SK-N-SH treated with all-trans-retinoic acid at 6 μM for 48 hours (cell line): Measurements from ENCODE around the gene PYDC1.

Source experiments
- ATAC-seq: fragments of 200-7000 bp; cut with Tn5 transposase; 3 replicates; pipeline ENCODE4 v1.9.1; 2020; ENCODE audit warnings: mild to moderate bottlenecking, moderate library complexity
- ARNTL ChIP-seq: fragments of 450-650 bp; formaldehyde crosslinking; IDR thresholded peaks from 2 replicates; pipeline ENCODE4 v1.5.0; 2020; ENCODE audit warnings: low read depth, mild to moderate bottlenecking, moderate library complexity, borderline replicate concordance
- CSDC2 ChIP-seq: fragments of 250-450 bp; sonication (Bioruptor Pico); IDR thresholded peaks from 2 replicates; pipeline ENCODE4 v1.5.0; 2020; ENCODE audit warnings: mild to moderate bottlenecking, moderate library complexity
- ESRRG ChIP-seq: fragments of 250-450 bp; sonication (Bioruptor Pico); IDR thresholded peaks from 2 replicates; pipeline ENCODE4 v1.6.1; 2021; ENCODE audit warnings: mild to moderate bottlenecking
- GLIS3 ChIP-seq: fragments of 250-450 bp; sonication (Bioruptor Pico); IDR thresholded peaks from 2 replicates; pipeline ENCODE4 v1.5.0; 2020; ENCODE audit warnings: mild to moderate bottlenecking, moderate library complexity
- ISL1 ChIP-seq: fragments of 250-450 bp; sonication (Bioruptor Pico); IDR thresholded peaks from 2 replicates; pipeline ENCODE4 v2.1.2; 2022; ENCODE audit warnings: mild to moderate bottlenecking, moderate library complexity
- RARB ChIP-seq: fragments of 250-450 bp; sonication (Bioruptor Pico); IDR thresholded peaks from 2 replicates; pipeline ENCODE4 v1.8.0; 2021; ENCODE audit warnings: mild to moderate bottlenecking, moderate library complexity
- SNAI2 ChIP-seq: fragments of 250-450 bp; sonication (Bioruptor Pico); IDR thresholded peaks from 2 replicates; pipeline ENCODE4 v1.5.0; 2020; ENCODE audit warnings: mild to moderate bottlenecking, moderate library complexity
- TCF4 ChIP-seq: fragments of 250-450 bp; sonication (Bioruptor Pico); IDR thresholded peaks from 2 replicates; pipeline ENCODE4 v1.8.0; 2021; ENCODE audit warnings: mild to moderate bottlenecking, moderate library complexity, borderline replicate concordance
- ZC3H10 ChIP-seq: fragments of 250-450 bp; sonication (Bioruptor Pico); IDR thresholded peaks from 2 replicates; pipeline ENCODE4 v1.5.1; 2021; ENCODE audit warnings: mild to moderate bottlenecking, moderate library complexity
- ZFP3 ChIP-seq: fragments of 250-450 bp; sonication (Bioruptor Pico); IDR thresholded peaks from 2 replicates; pipeline ENCODE4 v1.5.0; 2020; ENCODE audit warnings: mild to moderate bottlenecking, moderate library complexity
- ZFP30 ChIP-seq: fragments of 450-650 bp; formaldehyde crosslinking; IDR thresholded peaks from 2 replicates; pipeline ENCODE4 v1.5.0; 2022; ENCODE audit warnings: mild to moderate bottlenecking, moderate library complexity
- ZNF565 ChIP-seq: fragments of 450-650 bp; formaldehyde crosslinking; conservative IDR thresholded peaks from 2 replicates; pipeline ENCODE4 v1.5.0; 2020; ENCODE audit warnings: low read depth, mild to moderate bottlenecking, moderate library complexity
- ZNF70 ChIP-seq: fragments of 450-650 bp; formaldehyde crosslinking; IDR thresholded peaks from 2 replicates; pipeline ENCODE4 v1.5.0; 2020; ENCODE audit warnings: mild to moderate bottlenecking, moderate library complexity
- ZNF8 ChIP-seq: fragments of 450-650 bp; formaldehyde crosslinking; IDR thresholded peaks from 2 replicates; pipeline ENCODE4 v1.5.0; 2020; ENCODE audit warnings: mild to moderate bottlenecking, moderate library complexity
- TF ChIP-seq, protein P1 (sequence below): fragments of 250-450 bp; sonication (Bioruptor Pico); IDR thresholded peaks from 2 replicates; pipeline ENCODE4 v1.5.1; 2021; ENCODE audit warnings: mild to moderate bottlenecking, moderate library complexity
- TF ChIP-seq, protein P2 (sequence below): fragments of 250-450 bp; sonication (Bioruptor Pico); IDR thresholded peaks from 2 replicates; pipeline ENCODE4 v1.5.1; 2020; ENCODE audit warnings: low read depth, mild to moderate bottlenecking, moderate library complexity
- TF ChIP-seq, protein P3 (sequence below): fragments of 250-450 bp; sonication (Bioruptor Pico); IDR thresholded peaks from 2 replicates; pipeline ENCODE4 v1.5.0; 2020; ENCODE audit warnings: mild to moderate bottlenecking, moderate library complexity
- TF ChIP-seq, protein P4 (sequence below): fragments of 250-450 bp; sonication (Bioruptor Pico); IDR thresholded peaks from 2 replicates; pipeline ENCODE4 v1.8.0; 2021; ENCODE audit warnings: low read depth, mild to moderate bottlenecking, moderate library complexity, borderline replicate concordance
- TF ChIP-seq, protein P5 (sequence below): fragments of 250-450 bp; sonication (Bioruptor Pico); IDR thresholded peaks from 2 replicates; pipeline ENCODE4 v1.8.0; 2020; ENCODE audit warnings: mild to moderate bottlenecking, moderate library complexity, borderline replicate concordance

Gene PYDC1

DNA sequence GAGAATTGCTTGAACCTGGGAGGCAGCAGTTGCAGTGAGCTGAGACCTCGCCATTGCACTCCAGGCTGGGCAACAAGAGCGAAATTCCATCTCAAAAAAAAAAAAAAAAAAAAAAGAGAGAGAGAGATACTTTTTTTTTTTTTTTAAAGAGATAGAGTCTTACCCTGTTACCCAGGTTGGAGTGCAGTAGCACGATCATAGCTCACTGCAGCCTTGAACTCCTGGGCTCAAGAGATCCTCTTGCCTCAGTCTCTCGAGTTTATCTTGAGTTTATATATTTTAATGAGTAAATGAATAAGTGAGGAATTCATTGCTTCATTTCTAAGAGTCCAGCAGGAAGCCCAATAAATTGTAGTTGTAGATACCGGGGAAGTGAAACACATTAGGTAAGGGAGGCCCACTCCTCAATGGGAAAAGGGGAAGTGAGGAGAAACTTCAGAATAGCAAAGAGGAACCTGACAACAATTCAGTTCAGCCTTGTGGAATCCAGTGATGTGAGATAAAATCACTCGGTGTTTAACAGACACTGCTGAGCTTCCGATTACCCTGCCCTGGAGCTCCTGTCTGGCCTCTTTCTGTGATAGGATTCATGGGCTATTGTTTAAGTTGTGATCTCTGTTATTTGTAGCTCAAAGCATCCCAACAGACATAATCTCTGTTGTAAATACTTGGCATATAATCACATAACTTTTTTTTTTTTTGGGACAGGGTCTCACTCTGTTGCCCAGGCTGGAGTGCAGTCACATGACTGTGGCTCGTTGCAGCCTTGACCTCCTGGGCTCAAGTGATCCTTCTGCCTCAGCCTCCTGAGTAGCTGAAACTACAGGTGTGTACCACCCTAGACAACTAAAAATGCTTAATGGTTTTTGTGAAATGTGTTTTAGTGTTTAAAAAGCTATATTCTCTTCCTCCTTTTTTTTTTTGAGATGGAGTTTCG, 27.1 kb upstream of the PYDC1 start:
- TF ChIP-seq ISL1 (CRISPR knock-in tag) (no peak), ZFP30 (CRISPR knock-in tag) (no peak), ZNF70 (CRISPR knock-in tag) (no peak), ZC3H10 (CRISPR knock-in tag) (no peak), ZNF8 (no peak), ZNF565 (CRISPR knock-in tag) (no peak), RARB (CRISPR knock-in tag) (no peak), ESRRG (CRISPR knock-in tag) (no peak), ZFP3 (CRISPR knock-in tag) (no peak), GLIS3 (CRISPR knock-in tag) (no peak), SNAI2 (no peak)
- TF ChIP-seq, protein P1, sequence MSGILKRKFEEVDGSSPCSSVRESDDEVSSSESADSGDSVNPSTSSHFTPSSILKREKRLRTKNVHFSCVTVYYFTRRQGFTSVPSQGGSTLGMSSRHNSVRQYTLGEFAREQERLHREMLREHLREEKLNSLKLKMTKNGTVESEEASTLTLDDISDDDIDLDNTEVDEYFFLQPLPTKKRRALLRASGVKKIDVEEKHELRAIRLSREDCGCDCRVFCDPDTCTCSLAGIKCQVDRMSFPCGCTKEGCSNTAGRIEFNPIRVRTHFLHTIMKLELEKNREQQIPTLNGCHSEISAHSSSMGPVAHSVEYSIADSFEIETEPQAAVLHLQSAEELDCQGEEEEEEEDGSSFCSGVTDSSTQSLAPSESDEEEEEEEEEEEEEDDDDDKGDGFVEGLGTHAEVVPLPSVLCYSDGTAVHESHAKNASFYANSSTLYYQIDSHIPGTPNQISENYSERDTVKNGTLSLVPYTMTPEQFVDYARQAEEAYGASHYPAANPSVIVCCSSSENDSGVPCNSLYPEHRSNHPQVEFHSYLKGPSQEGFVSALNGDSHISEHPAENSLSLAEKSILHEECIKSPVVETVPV (CRISPR knock-in tag) = no peak
- TF ChIP-seq, protein P2, sequence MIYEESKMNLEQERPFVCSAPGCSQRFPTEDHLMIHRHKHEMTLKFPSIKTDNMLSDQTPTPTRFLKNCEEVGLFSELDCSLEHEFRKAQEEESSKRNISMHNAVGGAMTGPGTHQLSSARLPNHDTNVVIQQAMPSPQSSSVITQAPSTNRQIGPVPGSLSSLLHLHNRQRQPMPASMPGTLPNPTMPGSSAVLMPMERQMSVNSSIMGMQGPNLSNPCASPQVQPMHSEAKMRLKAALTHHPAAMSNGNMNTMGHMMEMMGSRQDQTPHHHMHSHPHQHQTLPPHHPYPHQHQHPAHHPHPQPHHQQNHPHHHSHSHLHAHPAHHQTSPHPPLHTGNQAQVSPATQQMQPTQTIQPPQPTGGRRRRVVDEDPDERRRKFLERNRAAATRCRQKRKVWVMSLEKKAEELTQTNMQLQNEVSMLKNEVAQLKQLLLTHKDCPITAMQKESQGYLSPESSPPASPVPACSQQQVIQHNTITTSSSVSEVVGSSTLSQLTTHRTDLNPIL (CRISPR knock-in tag) = no peak
- no peak for ATAC-seq

DNA sequence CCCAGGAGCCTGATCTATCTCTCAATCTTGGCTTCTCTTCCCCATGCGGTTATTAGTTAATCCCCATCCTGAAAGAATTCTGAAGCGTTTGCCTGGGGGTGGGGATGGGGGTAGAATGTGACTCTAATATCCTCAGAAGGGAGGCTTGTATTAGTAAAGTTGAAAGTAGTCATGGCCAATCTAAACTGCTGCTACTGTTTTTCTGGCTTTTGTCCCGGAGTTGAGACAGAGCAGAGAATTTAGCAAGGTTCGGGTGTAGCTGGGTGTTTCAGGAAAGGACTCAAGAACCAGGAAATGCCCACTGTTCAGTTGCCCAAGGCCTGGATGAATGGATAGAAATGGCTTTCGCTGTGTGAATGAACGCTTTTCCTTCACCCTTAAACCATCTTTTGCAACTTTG, 25.3 kb upstream of the PYDC1 start:
- TF ChIP-seq ZFP3 (CRISPR knock-in tag) (no peak), CSDC2 (CRISPR knock-in tag) (no peak), ZNF70 (CRISPR knock-in tag) (no peak), ZNF8 (no peak), TCF4 (CRISPR knock-in tag) (no peak)
- TF ChIP-seq, protein P3, sequence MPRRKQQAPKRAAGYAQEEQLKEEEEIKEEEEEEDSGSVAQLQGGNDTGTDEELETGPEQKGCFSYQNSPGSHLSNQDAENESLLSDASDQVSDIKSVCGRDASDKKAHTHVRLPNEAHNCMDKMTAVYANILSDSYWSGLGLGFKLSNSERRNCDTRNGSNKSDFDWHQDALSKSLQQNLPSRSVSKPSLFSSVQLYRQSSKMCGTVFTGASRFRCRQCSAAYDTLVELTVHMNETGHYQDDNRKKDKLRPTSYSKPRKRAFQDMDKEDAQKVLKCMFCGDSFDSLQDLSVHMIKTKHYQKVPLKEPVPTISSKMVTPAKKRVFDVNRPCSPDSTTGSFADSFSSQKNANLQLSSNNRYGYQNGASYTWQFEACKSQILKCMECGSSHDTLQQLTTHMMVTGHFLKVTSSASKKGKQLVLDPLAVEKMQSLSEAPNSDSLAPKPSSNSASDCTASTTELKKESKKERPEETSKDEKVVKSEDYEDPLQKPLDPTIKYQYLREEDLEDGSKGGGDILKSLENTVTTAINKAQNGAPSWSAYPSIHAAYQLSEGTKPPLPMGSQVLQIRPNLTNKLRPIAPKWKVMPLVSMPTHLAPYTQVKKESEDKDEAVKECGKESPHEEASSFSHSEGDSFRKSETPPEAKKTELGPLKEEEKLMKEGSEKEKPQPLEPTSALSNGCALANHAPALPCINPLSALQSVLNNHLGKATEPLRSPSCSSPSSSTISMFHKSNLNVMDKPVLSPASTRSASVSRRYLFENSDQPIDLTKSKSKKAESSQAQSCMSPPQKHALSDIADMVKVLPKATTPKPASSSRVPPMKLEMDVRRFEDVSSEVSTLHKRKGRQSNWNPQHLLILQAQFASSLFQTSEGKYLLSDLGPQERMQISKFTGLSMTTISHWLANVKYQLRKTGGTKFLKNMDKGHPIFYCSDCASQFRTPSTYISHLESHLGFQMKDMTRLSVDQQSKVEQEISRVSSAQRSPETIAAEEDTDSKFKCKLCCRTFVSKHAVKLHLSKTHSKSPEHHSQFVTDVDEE (CRISPR knock-in tag) = no peak
- TF ChIP-seq, protein P2 (CRISPR knock-in tag) = no peak
- TF ChIP-seq, protein P4, sequence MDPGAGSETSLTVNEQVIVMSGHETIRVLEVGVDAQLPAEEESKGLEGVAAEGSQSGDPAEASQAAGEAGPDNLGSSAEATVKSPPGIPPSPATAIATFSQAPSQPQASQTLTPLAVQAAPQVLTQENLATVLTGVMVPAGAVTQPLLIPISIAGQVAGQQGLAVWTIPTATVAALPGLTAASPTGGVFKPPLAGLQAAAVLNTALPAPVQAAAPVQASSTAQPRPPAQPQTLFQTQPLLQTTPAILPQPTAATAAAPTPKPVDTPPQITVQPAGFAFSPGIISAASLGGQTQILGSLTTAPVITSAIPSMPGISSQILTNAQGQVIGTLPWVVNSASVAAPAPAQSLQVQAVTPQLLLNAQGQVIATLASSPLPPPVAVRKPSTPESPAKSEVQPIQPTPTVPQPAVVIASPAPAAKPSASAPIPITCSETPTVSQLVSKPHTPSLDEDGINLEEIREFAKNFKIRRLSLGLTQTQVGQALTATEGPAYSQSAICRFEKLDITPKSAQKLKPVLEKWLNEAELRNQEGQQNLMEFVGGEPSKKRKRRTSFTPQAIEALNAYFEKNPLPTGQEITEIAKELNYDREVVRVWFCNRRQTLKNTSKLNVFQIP (CRISPR knock-in tag) = no peak
- no peak for ATAC-seq

DNA sequence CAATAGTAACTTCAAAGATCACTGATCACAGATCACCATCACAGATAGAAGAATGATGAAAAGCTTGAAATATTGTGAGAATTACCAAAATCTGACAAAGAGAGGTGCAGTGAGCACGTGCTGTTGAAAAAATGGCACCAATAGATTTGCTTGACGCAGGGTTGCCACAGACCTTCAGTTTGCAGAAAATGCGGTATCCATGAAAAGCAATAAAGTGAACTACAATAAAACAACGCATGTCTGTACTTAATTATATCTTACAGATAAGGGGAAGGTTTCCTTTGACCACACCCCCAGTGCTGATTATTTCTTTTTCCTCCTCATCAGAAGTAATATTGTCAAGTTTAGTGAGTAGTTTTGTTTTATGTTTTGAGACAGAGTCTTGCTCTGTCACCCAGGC, 21.1 kb upstream of the PYDC1 start:
- no peak for ATAC-seq
- TF ChIP-seq ESRRG (CRISPR knock-in tag) (no peak), ISL1 (CRISPR knock-in tag) (no peak), ZNF565 (CRISPR knock-in tag) (no peak), CSDC2 (CRISPR knock-in tag) (no peak), ARNTL (CRISPR knock-in tag) (no peak), SNAI2 (no peak)
- TF ChIP-seq, protein P4 (CRISPR knock-in tag) = no peak
- TF ChIP-seq, protein P5, sequence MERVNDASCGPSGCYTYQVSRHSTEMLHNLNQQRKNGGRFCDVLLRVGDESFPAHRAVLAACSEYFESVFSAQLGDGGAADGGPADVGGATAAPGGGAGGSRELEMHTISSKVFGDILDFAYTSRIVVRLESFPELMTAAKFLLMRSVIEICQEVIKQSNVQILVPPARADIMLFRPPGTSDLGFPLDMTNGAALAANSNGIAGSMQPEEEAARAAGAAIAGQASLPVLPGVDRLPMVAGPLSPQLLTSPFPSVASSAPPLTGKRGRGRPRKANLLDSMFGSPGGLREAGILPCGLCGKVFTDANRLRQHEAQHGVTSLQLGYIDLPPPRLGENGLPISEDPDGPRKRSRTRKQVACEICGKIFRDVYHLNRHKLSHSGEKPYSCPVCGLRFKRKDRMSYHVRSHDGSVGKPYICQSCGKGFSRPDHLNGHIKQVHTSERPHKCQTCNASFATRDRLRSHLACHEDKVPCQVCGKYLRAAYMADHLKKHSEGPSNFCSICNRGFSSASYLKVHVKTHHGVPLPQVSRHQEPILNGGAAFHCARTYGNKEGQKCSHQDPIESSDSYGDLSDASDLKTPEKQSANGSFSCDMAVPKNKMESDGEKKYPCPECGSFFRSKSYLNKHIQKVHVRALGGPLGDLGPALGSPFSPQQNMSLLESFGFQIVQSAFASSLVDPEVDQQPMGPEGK (CRISPR knock-in tag) = no peak
